Measurements from ENCODE around the gene GAPDHS.
A peak's percentile ranks its signal among the peaks of the same experiment; 100 is the strongest.

The GAPDHS gene

DNA sequence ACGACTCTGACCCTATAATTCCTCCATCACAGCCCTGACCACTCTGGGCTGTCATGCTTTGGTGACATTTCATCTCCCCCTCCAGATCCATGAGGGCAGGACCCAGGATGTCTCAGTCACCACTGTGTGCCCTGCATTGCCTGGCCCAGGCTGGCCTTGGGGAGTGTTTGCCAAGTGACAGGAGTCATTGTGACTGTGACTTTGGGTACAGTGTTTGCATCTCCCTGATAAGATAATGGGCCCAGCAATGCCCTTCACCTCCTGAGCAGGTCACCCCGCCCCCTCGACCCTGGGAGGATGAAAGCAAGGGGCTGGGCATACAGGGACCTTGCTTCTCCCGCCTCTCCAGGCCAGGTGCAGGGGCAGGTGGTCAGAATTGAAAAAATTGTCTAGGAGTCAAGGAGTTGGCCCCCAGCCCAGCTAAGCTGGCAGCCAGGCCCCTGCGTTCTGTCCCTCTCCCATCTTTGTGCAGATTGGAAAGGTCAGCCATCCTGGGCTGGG, 36.1 kb downstream of the GAPDHS start:
- H3K4me3 ChIP-seq (ENCODE audit: low read length): no peak overlapping the region
- DNase-seq (ENCODE audit: low read depth): no peak

DNA sequence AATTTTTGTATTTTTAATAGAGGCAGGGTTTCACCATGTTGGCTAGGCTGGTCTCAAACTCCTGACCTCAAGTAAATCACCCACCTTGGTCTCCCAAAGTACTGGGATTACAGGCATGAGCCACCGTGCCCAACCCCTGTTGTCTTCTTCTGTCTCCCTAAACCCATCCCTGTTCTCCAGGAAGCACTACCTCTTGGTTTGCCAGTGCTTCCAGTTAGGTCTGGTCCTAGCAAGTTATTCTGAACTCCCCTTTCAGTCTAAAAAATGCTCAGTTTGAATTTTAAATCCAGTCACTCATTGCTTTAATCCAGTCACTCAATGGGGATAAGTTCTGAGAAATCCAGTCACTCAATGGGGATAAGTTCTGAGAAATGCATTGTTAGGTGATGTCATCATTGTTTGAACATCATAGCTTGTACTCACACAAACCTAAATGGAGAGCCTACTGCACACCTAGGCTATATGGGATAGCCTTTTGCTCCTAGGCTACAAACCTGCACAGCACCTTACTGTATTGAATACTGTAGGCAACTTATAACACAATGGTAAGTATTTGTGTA, 38.2 kb downstream of the GAPDHS start:
- DNase-seq (ENCODE audit: low read depth): no peak
- H3K4me3 ChIP-seq (ENCODE audit: low read length): no peak overlapping the region
- TF ChIP-seq, protein P1, sequence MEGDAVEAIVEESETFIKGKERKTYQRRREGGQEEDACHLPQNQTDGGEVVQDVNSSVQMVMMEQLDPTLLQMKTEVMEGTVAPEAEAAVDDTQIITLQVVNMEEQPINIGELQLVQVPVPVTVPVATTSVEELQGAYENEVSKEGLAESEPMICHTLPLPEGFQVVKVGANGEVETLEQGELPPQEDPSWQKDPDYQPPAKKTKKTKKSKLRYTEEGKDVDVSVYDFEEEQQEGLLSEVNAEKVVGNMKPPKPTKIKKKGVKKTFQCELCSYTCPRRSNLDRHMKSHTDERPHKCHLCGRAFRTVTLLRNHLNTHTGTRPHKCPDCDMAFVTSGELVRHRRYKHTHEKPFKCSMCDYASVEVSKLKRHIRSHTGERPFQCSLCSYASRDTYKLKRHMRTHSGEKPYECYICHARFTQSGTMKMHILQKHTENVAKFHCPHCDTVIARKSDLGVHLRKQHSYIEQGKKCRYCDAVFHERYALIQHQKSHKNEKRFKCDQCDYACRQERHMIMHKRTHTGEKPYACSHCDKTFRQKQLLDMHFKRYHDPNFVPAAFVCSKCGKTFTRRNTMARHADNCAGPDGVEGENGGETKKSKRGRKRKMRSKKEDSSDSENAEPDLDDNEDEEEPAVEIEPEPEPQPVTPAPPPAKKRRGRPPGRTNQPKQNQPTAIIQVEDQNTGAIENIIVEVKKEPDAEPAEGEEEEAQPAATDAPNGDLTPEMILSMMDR (conservative IDR thresholded peaks at IDR 0.05; ENCODE audit: low read length): no peak

More for the DNA sequence above, 36.1 kb downstream of the GAPDHS start:
- TF ChIP-seq, protein P1 (conservative IDR thresholded peaks at IDR 0.05; ENCODE audit: low read length): no peak

DNA sequence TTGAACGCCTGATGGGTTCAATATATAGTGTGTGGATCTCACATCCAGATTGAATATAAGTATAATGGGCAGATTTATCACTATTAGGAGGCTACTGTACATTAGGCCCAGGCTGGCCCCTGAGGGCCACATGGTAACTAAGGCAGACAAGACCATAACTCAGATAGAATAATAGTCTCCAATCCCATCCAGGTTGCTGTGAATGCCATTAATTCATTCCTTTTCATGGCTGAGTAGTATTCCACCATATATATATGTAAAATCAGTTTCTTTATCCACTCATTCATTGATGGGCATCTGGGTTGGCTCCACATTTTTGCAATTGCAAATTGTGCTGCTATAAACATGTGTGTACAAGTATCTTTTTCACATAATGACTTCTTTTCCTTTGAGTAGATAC, 44.7 kb downstream of the GAPDHS start:
- TF ChIP-seq, protein P1 (conservative IDR thresholded peaks at IDR 0.05; ENCODE audit: low read length): no peak
- DNase-seq (ENCODE audit: low read depth): no peak
- no peak overlapping the region for H3K4me3 ChIP-seq (ENCODE audit: low read length)

DNA sequence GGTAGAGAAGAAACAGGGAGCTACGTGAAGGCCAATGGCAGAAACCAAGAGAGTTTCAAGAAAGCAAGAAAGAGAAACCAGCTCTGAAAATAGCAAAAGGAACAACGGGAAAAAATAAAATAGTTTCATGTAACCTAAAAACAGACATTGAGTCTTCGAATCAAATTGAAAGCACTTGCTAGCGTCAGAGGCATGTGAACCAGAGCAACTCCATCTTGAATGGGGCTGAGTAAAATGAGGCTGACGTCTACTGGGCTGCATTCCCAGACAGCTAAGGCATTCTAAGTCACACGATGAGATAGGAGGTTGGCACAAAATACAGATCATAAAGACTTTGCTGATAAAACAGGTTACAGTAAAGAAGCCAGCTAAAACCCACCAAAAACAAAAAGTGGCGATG, 45.5 kb downstream of the GAPDHS start:
- DNase-seq (ENCODE audit: low read depth): no peak
- H3K4me3 ChIP-seq (ENCODE audit: low read length): no peak overlapping the region
- TF ChIP-seq, protein P1 (conservative IDR thresholded peaks at IDR 0.05; ENCODE audit: low read length): no peak

DNA sequence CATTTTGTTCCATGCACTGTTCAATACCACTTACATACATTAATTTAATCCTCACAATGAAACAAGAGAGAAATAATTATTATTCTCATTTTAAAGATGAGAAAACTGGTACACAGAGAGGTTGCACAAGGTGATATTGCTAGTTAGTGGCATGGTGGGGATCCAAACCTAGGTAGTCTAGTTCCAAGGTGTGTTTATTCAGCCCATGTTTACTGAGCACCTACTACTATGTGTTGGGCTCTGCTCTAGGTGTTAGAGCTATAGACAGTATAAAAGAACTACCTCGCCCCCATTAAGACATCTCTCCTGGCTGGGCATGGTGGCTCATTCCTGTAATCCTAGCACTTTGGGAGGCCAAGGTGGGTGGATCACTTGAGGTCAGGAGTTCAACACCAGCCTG, 49.5 kb downstream of the GAPDHS start:
- TF ChIP-seq, protein P1 (conservative IDR thresholded peaks at IDR 0.05; ENCODE audit: low read length): no peak
- no peak overlapping the region for H3K4me3 ChIP-seq (ENCODE audit: low read length)

DNA sequence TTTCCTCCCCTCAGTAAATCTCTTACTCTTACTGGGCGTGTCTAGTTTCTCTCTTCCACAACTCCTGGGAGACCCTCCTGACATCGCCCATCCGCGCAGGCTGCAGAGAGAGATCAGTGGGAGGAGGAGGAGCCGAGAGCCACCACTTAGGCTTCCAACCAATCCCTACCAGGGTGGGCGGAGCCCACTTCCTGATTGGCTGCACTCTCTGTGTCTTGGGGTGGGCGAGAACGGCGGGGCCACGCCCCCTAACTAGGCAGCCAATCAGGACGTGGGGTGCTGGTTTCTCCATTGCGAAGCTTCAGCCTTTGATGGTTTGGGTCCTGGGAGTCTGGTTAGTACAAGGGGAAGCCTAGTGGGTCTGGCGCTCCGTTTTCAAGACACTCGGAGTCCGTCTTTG, 52.6 kb downstream of the GAPDHS start, which contains the start of gene PMIS2:
TSS of gene PMIS2 (plus strand) at position 326 of the 400 bp plus-strand sequence. CDS start 87 bp downstream, outside the sequence.
- DNase-seq (ENCODE audit: low read depth): no peak
- TF ChIP-seq, protein P1 (conservative IDR thresholded peaks at IDR 0.05; ENCODE audit: low read length): no peak
- H3K4me3 ChIP-seq (ENCODE audit: low read length): no peak within 1 kb of the TSS

More for the DNA sequence above, 49.5 kb downstream of the GAPDHS start:
- no peak for DNase-seq (ENCODE audit: low read depth)

DNA sequence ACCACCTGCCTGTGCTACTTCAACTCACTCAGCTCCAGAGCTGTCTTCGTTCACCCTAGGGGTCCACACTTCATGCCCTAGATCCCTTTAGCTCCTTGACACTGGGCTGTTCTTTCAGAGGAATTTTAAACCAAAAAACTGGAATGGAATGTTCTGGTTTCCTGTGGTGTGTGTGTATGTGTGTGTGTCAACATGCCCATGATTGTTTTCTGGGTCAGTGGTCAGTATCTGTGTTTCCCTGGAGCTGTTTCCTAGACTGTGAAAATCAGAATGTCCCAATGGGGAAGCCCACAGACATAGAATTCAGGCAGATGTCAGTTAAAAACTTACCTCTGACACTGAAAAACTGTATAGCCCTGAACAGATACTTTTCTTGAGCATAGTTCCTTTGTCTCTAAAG, 54.1 kb downstream of the GAPDHS start:
- DNase-seq (ENCODE audit: low read depth): peak; percentile 32
- no peak overlapping the region for H3K4me3 ChIP-seq (ENCODE audit: low read length)
- TF ChIP-seq, protein P1 (conservative IDR thresholded peaks at IDR 0.05; ENCODE audit: low read length): no peak
